CD4-positive, alpha-beta memory T cell (primary cell): ENCODE data around the gene S1PR1. TPM values are rescaled to one million over a fixed set of nuclear protein-coding genes. Genes with fewer than 3 reads are reported as not detected.
A peak's percentile ranks its signal among the peaks of the same experiment; 100 is the strongest.

Experiments
- CTCF ChIA-PET: fragments of 350-600 bp; sonication (Branson Sonifier 250); formaldehyde crosslinking; loops from one replicate; lab custom pipeline; 2021; ENCODE audit warnings: inconsistent platforms; ENCODE audit not compliant: partially characterized antibody; lab: Charles Lee
- POLR2A ChIA-PET: fragments of 350-600 bp; sonication (Branson Sonifier 250); formaldehyde crosslinking; loops from one replicate; lab custom pipeline; 2021; ENCODE audit not compliant: partially characterized antibody; lab: Charles Lee
- DNase-seq, 5 donors: peaks; one replicate each; pipeline versions ENCODE4 v3.0.0 to v3.0.0-alpha.2; 2020 to 2022; ENCODE audit warnings: mixed read lengths in 1 of 5
- H3K27ac ChIP-seq: one replicate; pipeline ENCODE4 v1.7.0; 2013; ENCODE audit warnings: low read depth, low read length
- H3K27me3 ChIP-seq: 2 replicates; pipeline ENCODE4 v1.7.0; 2013; ENCODE audit warnings: mild to moderate bottlenecking, low read length, moderate library complexity; ENCODE audit not compliant: insufficient read depth
- H3K36me3 ChIP-seq: 2 replicates; pipeline ENCODE4 v1.7.0; 2013; ENCODE audit warnings: mild to moderate bottlenecking, low read length, moderate library complexity; ENCODE audit not compliant: insufficient read depth
- H3K4me1 ChIP-seq: 2 replicates; pipeline ENCODE4 v1.7.0; 2013; ENCODE audit warnings: mild to moderate bottlenecking, low read length, moderate library complexity; ENCODE audit not compliant: insufficient read depth
- H3K4me3 ChIP-seq, 2 donors: one replicate each; pipeline ENCODE4 v1.7.0; 2013; ENCODE audit warnings: low read length in 2 of 2, mild to moderate bottlenecking in 1 of 2
- H3K9me3 ChIP-seq, 2 donors: one replicate each; pipeline ENCODE4 v1.7.0; 2013; ENCODE audit warnings: low read length in 2 of 2, control low read depth in 1 of 2; ENCODE audit not compliant: control insufficient read depth in 1 of 2
- H3K27ac Mint-ChIP-seq, 7 donors: one replicate each; pipeline ENCODE4 v1.8.0; 2020 to 2021; ENCODE audit warnings: mixed read lengths in 7 of 7, mild to moderate bottlenecking in 6 of 7, inconsistent platforms in 3 of 7, moderate library complexity in 3 of 7
- H3K27me3 Mint-ChIP-seq, 2 donors: one replicate each; pipeline ENCODE4 v1.8.0; 2020 to 2021; ENCODE audit warnings: mixed read lengths in 2 of 2
- H3K36me3 Mint-ChIP-seq, 2 donors: one replicate each; pipeline ENCODE4 v1.8.0; 2020 to 2021; ENCODE audit warnings: mixed read lengths in 2 of 2, inconsistent platforms in 1 of 2, mild to moderate bottlenecking in 1 of 2
- H3K4me1 Mint-ChIP-seq, 4 donors: one replicate each; pipeline ENCODE4 v1.8.0; 2020 to 2021; ENCODE audit warnings: mixed read lengths in 4 of 4, mild to moderate bottlenecking in 1 of 4
- H3K4me3 Mint-ChIP-seq, 8 donors: one replicate each; pipeline ENCODE4 v1.8.0; 2020 to 2021; ENCODE audit warnings: mixed read lengths in 8 of 8, mild to moderate bottlenecking in 7 of 8, moderate library complexity in 6 of 8, inconsistent platforms in 3 of 8
- H3K9me3 Mint-ChIP-seq, 8 donors: one replicate each; pipeline ENCODE4 v1.8.0; 2020 to 2021; ENCODE audit warnings: mixed read lengths in 8 of 8, mild to moderate bottlenecking in 5 of 8, inconsistent platforms in 3 of 8, moderate library complexity in 1 of 8
- intact Hi-C: fragments of 100-400 bp; cut with micrococcal nuclease; formaldehyde crosslinking; loops from one replicate; pipeline ENCODE4 v1.15.1; 2023
- polyA plus RNA-seq, 2 donors: library from polyadenylated mRNA; unstranded; fragments of 300-500 nt; fragmentation: Illumina TruSeq; gene quantifications; one replicate each; pipeline ENCODE4 v1.2.3, GENCODE V29; 2021
- total RNA-seq, 2 experiments: library from RNA; stranded (reverse); gene quantifications; one replicate each; pipeline ENCODE4 v1.2.3, GENCODE V29; 2021

The S1PR1 gene
- total and polyA plus RNA-seq, 4 experiments from 2014 or later, result 277 to 366 (median 342) TPM

- Histone ChIP-seq H3K9me3 (no peaks in the 10 kb centered on the region), H3K4me3 (no peak overlapping the region), H3K27me3 (no peaks in the 10 kb centered on the region), H3K36me3 (no peaks in the 10 kb centered on the region), H3K27ac (peak overlapping the region; percentile 66), H3K4me1 (peaks cover 99% of the 10 kb centered on the region)
- peaks cover 0 to 4% of the 10 kb centered on the region in 2 donors for H3K36me3 Mint-ChIP-seq
- intact Hi-C loops, result no loop called here
- H3K27ac Mint-ChIP-seq, result peak overlapping the region; percentile 89 to 98 (median 95)
- ChIA-PET CTCF (interaction anchor here (1.4 to 5.6 kb wide), 5 partner anchors 17 to 361 kb away, joined by 4 to 86 read pairs (median 5); partner anchors contain the start of gene S1PR1), POLR2A (interaction anchor here (1.0 to 19.7 kb wide), 4 partner anchors 8 to 39 kb away, joined by 3 to 955 read pairs (median 44); partner anchors contain the start of gene S1PR1)
- H3K9me3 Mint-ChIP-seq, result no peaks in the 10 kb centered on the region
- peaks cover 84 to 95% (median 90%) of the 10 kb centered on the region in 4 donors for H3K4me1 Mint-ChIP-seq
- H3K4me3 Mint-ChIP-seq, result peak overlapping the region in 5 of 8 donors; percentile 8 to 80 (median 51)
- no peaks in the 10 kb centered on the region for H3K27me3 Mint-ChIP-seq
- DNase-seq, result no peak
Measured at GRCh38 chr1:101282314-101283038, 45.7 kb downstream of the S1PR1 start.

- Histone ChIP-seq H3K27me3 (no peaks in the 10 kb centered on the region), H3K27ac (peak overlapping the region; percentile 66), H3K36me3 (no peaks in the 10 kb centered on the region), H3K4me3 (no peak overlapping the region), H3K4me1 (peaks cover 99% of the 10 kb centered on the region), H3K9me3 (no peaks in the 10 kb centered on the region)
- intact Hi-C loops, result no loop called here
- H3K4me1 Mint-ChIP-seq, result peaks cover 80 to 94% (median 86%) of the 10 kb centered on the region in 4 donors
- ChIA-PET POLR2A (interaction anchor here (0.9 to 19.7 kb wide), 9 partner anchors 12 to 363 kb away, joined by 3 to 955 read pairs (median 4); partner anchors contain the start of gene S1PR1), CTCF (interaction anchor here (1.1 to 13.3 kb wide), 6 partner anchors 21 to 360 kb away, joined by 3 to 442 read pairs (median 58); partner anchors contain the start of gene S1PR1)
- no peak for DNase-seq
- no peaks in the 10 kb centered on the region for H3K9me3 Mint-ChIP-seq
- peak overlapping the region in 6 of 8 donors; percentile 57 to 81 (median 78) for H3K4me3 Mint-ChIP-seq
- no peaks in the 10 kb centered on the region for H3K27me3 Mint-ChIP-seq
- H3K36me3 Mint-ChIP-seq, result peaks cover 0 to 4% of the 10 kb centered on the region in 2 donors
- H3K27ac Mint-ChIP-seq, result peak overlapping the region; percentile 89 to 98 (median 95)
Measured at GRCh38 chr1:101283443-101283842, 46.6 kb downstream of the S1PR1 start.

GRCh38 chr1:101284021-101284420, 47.2 kb downstream of the S1PR1 start:
- intact Hi-C loops, result loop anchor here (1.0 kb wide), 1 partner anchor 20 kb away; no protein-coding TSS in a partner anchor
- H3K27ac Mint-ChIP-seq, result peak overlapping the region; percentile 89 to 98 (median 95)
- ChIA-PET POLR2A (interaction anchor here (0.9 to 19.7 kb wide), 9 partner anchors 11 to 363 kb away, joined by 3 to 955 read pairs (median 4); partner anchors contain the start of gene S1PR1), CTCF (interaction anchor here (1.1 to 13.3 kb wide), 9 partner anchors 22 to 376 kb away, joined by 3 to 442 read pairs (median 5); partner anchors contain the start of gene S1PR1)
- Histone ChIP-seq H3K9me3 (no peaks in the 10 kb centered on the region), H3K4me1 (peaks cover 99% of the 10 kb centered on the region), H3K36me3 (no peaks in the 10 kb centered on the region), H3K4me3 (peak overlapping the region; percentile 9 to 30), H3K27me3 (no peaks in the 10 kb centered on the region), H3K27ac (peak overlapping the region; percentile 66)
- DNase-seq, result peak; percentile 51 to 60 (median 56)
- peaks cover 0 to 4% of the 10 kb centered on the region in 2 donors for H3K36me3 Mint-ChIP-seq
- H3K9me3 Mint-ChIP-seq, result peaks cover 0 to under 1% (median 0%) of the 10 kb centered on the region in 8 donors
- H3K27me3 Mint-ChIP-seq, result no peaks in the 10 kb centered on the region
- peaks cover 79 to 94% (median 85%) of the 10 kb centered on the region in 4 donors for H3K4me1 Mint-ChIP-seq
- peak overlapping the region; percentile 41 to 81 (median 75) for H3K4me3 Mint-ChIP-seq

GRCh38 chr1:101284622-101285218, 47.9 kb downstream of the S1PR1 start:
- no peaks in the 10 kb centered on the region for H3K36me3 ChIP-seq
- H3K4me3 ChIP-seq, result peak overlapping the region in 1 of 2 donors; percentile 30
- Mint-ChIP-seq H3K27ac (peak overlapping the region; percentile 89 to 98 (median 95)), H3K4me3 (peak overlapping the region; percentile 41 to 81 (median 75)), H3K9me3 (peaks cover 0 to 1% (median 0%) of the 10 kb centered on the region in 8 donors), H3K36me3 (peaks cover 0 to 4% of the 10 kb centered on the region in 2 donors), H3K27me3 (no peaks in the 10 kb centered on the region), H3K4me1 (peaks cover 72 to 94% (median 80%) of the 10 kb centered on the region in 4 donors)
- POLR2A ChIA-PET, result interaction anchor here (0.8 to 19.7 kb wide), 11 partner anchors 19 to 388 kb away, joined by 3 to 955 read pairs (median 3); partner anchors contain the start of gene S1PR1
- DNase-seq, result peak in 1 of 5 donors; percentile 14
- H3K27me3 ChIP-seq, result no peaks in the 10 kb centered on the region
- intact Hi-C loops, result loop anchor here (1.0 kb wide), 1 partner anchor 20 kb away; no protein-coding TSS in a partner anchor
- H3K4me1 ChIP-seq, result peaks cover 93% of the 10 kb centered on the region
- CTCF ChIA-PET, result interaction anchor here (1.1 to 13.3 kb wide), 12 partner anchors 16 to 376 kb away, joined by 3 to 442 read pairs (median 4); partner anchors contain the start of gene S1PR1
- H3K27ac ChIP-seq, result peak overlapping the region; percentile 66
- H3K9me3 ChIP-seq, result no peaks in the 10 kb centered on the region

- H3K4me1 ChIP-seq, result peaks cover 89% of the 10 kb centered on the region
- POLR2A ChIA-PET, result interaction anchor here (0.5 to 19.7 kb wide), 11 partner anchors 21 to 363 kb away, joined by 3 to 955 read pairs (median 4); partner anchors contain the start of gene S1PR1
- intact Hi-C loops, result no loop called here
- H3K4me3 ChIP-seq, result no peak overlapping the region
- H3K27ac ChIP-seq, result no peak overlapping the region
- peaks cover 69 to 95% (median 78%) of the 10 kb centered on the region in 4 donors for H3K4me1 Mint-ChIP-seq
- H3K27me3 ChIP-seq, result no peaks in the 10 kb centered on the region
- no peaks in the 10 kb centered on the region for H3K27me3 Mint-ChIP-seq
- peaks cover 0 to 1% (median 0%) of the 10 kb centered on the region in 8 donors for H3K9me3 Mint-ChIP-seq
- peaks cover 0 to 4% of the 10 kb centered on the region in 2 donors for H3K36me3 Mint-ChIP-seq
- peak overlapping the region in 5 of 8 donors; percentile 9 to 81 (median 61) for H3K4me3 Mint-ChIP-seq
- H3K9me3 ChIP-seq, result no peaks in the 10 kb centered on the region
- DNase-seq, result peak in 1 of 5 donors; percentile 15
- no peaks in the 10 kb centered on the region for H3K36me3 ChIP-seq
- peak overlapping the region; percentile 61 to 93 (median 81) for H3K27ac Mint-ChIP-seq
- CTCF ChIA-PET, result interaction anchor here (0.6 to 13.3 kb wide), 18 partner anchors 10 to 417 kb away, joined by 3 to 442 read pairs (median 6); partner anchors contain the start of gene S1PR1
Measured at GRCh38 chr1:101285922-101286570, 49.2 kb downstream of the S1PR1 start.

GRCh38 chr1:101288491-101288944, 51.7 kb downstream of the S1PR1 start:
- Histone ChIP-seq H3K4me3 (no peak overlapping the region), H3K4me1 (peaks cover 89% of the 10 kb centered on the region), H3K9me3 (no peaks in the 10 kb centered on the region), H3K27ac (no peak overlapping the region), H3K27me3 (no peaks in the 10 kb centered on the region), H3K36me3 (no peaks in the 10 kb centered on the region)
- intact Hi-C loops, result loop anchor here (1.0 to 2.0 kb wide), 9 partner anchors 9 to 392 kb away; partner anchors contain the start of genes DPH5 and SLC30A7
- no peaks in the 10 kb centered on the region for H3K36me3 Mint-ChIP-seq
- peak; percentile 77 to 82 (median 80) for DNase-seq
- peak overlapping the region; percentile 76 to 87 (median 86) for H3K27ac Mint-ChIP-seq
- H3K4me3 Mint-ChIP-seq, result peak overlapping the region in 7 of 8 donors; percentile 12 to 78 (median 18)
- H3K9me3 Mint-ChIP-seq, result peaks cover 0 to 2% (median 0%) of the 10 kb centered on the region in 8 donors
- H3K4me1 Mint-ChIP-seq, result peaks cover 58 to 90% (median 71%) of the 10 kb centered on the region in 4 donors
- CTCF ChIA-PET, result interaction anchor here (0.6 to 14.9 kb wide), 69 partner anchors 9 to 419 kb away, joined by 3 to 442 read pairs (median 5); partner anchors contain the start of gene S1PR1
- no peaks in the 10 kb centered on the region for H3K27me3 Mint-ChIP-seq
- POLR2A ChIA-PET, result interaction anchor here (0.6 to 19.7 kb wide), 29 partner anchors 10 to 393 kb away, joined by 3 to 955 read pairs (median 6); partner anchors contain the start of genes EXTL2, S1PR1 and SLC30A7
